Pancreas (tissue), 10 donors: ENCODE results near the gene SORCS2. TPM values are rescaled to one million over a fixed set of nuclear protein-coding genes. Genes with fewer than 3 reads are reported as not detected.

Experiments
- ATAC-seq, 4 donors: fragments of 200-7000 bp; cut with Tn5 transposase; one replicate each; pipeline versions ENCODE4 v1.8.0 to v1.9.1; 2020; ENCODE audit warnings: mild to moderate bottlenecking in 4 of 4, moderate library complexity in 4 of 4
- DNase-seq, 6 donors: peaks; one replicate each; pipeline ENCODE4 v3.0.0-alpha.2; 2020
- FAIRE-seq: peaks from 2 replicates; lab custom pipeline; 2012; peaks lifted over from hg19 to GRCh38; lab: Jason Lieb, UNC
- H3K27ac ChIP-seq, 4 donors: fragments of 200-600 bp; sonication (generic); 1 replicate in 3 of 4; 2 replicates in 1 of 4; pipeline versions ENCODE4 v1.5.0 to v1.8.0; 2020
- H3K27me3 ChIP-seq, 4 donors: fragments of 200-600 bp; one replicate each; pipeline ENCODE4 v1.8.0; 2021
- H3K36me3 ChIP-seq, 3 donors: fragments of 200-600 bp; sonication (generic) in 1 of 3; one replicate each; pipeline versions ENCODE4 v1.5.0 to v1.8.0; 2020 to 2021
- H3K4me1 ChIP-seq, 3 donors: fragments of 200-600 bp; one replicate each; pipeline ENCODE4 v1.8.0; 2021
- H3K4me3 ChIP-seq, 4 donors: fragments of 200-600 bp; sonication (generic) in 2 of 4; one replicate each; pipeline versions ENCODE4 v1.5.0 to v1.8.0; 2020 to 2021
- H3K9me3 ChIP-seq, 4 donors: fragments of 200-600 bp; one replicate each; pipeline ENCODE4 v1.8.0; 2021
- CTCF ChIP-seq, 4 donors: fragments of 200-600 bp; sonication (generic) in 3 of 4; IDR thresholded peaks; one replicate each; pipeline versions ENCODE4 v1.5.0 to v1.8.0; 2021; ENCODE audit warnings: antibody characterized with exemption in 4 of 4
- WGBS, 2 donors: extraction: QIAGEN DNeasy Blood & Tissue Kit; methylation state at CpG; one replicate each; pipeline ENCODE4 v1.1.7; 2013; 5-methylcytosine and 5-hydroxymethylcytosine counted together
- intact Hi-C, 3 donors: fragments of 100-400 bp; cut with DNase I; formaldehyde crosslinking; loops; one replicate each; pipeline versions ENCODE4 v1.11.1 to v1.14.2; 2022
- polyA plus RNA-seq, 2 donors: library from polyadenylated mRNA; stranded (reverse); fragments of 200-250 nt; gene quantifications; one replicate each; pipeline ENCODE4 v1.2.3, GENCODE V29; 2013
- total RNA-seq, 6 donors: library from RNA; stranded (reverse); fragmentation: NEBNext Ultra II Directional in 4 of 6; extraction: Animal tissue kit (Norgen Biotek cat#: 25700) in 4 of 6; gene quantifications; one replicate each; pipeline versions ENCODE4 v1.2.1 to v1.2.4, GENCODE V29; 2021 to 2023
- donor health status: healthy with polysubstance abuse.
- donor health status: DM: no; HTN: no; CAD: no; lungs with moderate emphysema.
- donor health status: DM: no; HTN: no; CAD: no.
- donor health status: control.
- donor health status: control.
- donor health status: Bipolar disorder and iron deficiency.
- donor health status: DM: yes; HTN: yes; CAD: no.
- donor health status: DM: no; HTN: no; CAD: no.
- donor health status: DM: no; HTN: no; CAD: no.
- donor health status: DM: yes; HTN: yes; CAD: no.

SORCS2 gene
- total and polyA plus RNA-seq, 8 donors, result 0.14 to 1.7 (median 0.42) TPM

GRCh38 chr4:7256984-7257810 is 64.9 kb downstream of the SORCS2 start:
- intact Hi-C loops, result no loop called here
- H3K4me3 ChIP-seq, result no peak overlapping the region
- TF ChIP-seq CTCF (IDR thresholded peaks at IDR 0.05), result no peak
- no peaks in the 10 kb centered on the region for H3K4me1 ChIP-seq
- FAIRE-seq (no peak), ATAC-seq (peak; percentile 89 to 97 (median 93)), DNase-seq (peak; percentile 60 to 92 (median 82))
- no peak overlapping the region for H3K27ac ChIP-seq
- H3K27me3 ChIP-seq, result no peaks in the 10 kb centered on the region
- H3K36me3 ChIP-seq, result no peaks in the 10 kb centered on the region
- no peaks in the 10 kb centered on the region for H3K9me3 ChIP-seq
- WGBS, 2 donors, result 27 to 30% methylated on average over 17 of the region's 17 CpGs

DNA sequence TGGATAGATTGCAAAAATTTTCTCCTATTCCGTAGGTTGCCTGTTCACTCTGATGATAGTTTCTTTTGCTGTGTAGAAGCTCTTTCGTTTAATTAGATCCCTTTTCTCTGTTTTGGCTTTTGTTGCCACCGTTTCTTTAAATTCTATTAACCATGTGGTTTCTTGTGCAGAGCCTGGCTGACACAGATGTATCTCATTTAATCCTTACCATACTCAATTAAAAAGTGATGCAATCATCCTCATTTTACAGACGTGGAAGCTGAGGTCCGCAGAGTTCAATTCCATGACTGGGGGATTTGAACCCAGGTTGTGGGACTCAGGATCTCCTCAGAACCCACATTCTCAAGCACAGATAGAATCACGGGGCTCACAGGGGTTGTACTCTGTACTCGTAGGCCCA is 66.7 kb downstream of the SORCS2 start:
- H3K27ac ChIP-seq, result no peak overlapping the region
- ATAC-seq (no peak), DNase-seq (no peak), FAIRE-seq (no peak)
- no peaks in the 10 kb centered on the region for H3K27me3 ChIP-seq
- H3K9me3 ChIP-seq, result no peaks in the 10 kb centered on the region
- intact Hi-C loops, result no loop called here
- 89 to 92% methylated on average over 7 of the region's 7 CpGs for WGBS, 2 donors
- H3K36me3 ChIP-seq, result no peaks in the 10 kb centered on the region
- TF ChIP-seq CTCF (IDR thresholded peaks at IDR 0.05), result no peak
- H3K4me1 ChIP-seq, result no peaks in the 10 kb centered on the region
- H3K4me3 ChIP-seq, result no peak overlapping the region

DNA sequence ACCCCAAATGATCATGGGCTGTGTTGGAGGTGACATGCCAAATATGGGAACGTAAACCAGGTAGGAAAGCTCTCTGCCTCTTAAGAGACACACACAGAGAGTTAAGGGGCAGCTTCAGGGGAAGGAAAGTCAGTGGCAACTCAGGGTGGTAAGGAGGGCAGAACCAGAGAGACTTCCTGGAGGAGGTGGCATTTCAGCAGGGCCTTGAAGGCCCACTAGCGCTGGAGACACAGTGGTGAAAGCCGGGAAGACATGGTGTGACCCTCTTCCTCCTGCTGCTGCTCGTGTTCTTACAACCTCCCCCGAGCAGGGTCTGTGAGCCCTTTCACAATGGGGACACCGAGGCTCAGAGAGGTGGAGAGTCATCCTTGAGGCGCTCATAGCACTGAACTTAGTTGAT is 68.2 kb downstream of the SORCS2 start:
- Histone ChIP-seq H3K27ac (no peak overlapping the region), H3K4me1 (no peaks in the 10 kb centered on the region), H3K4me3 (no peak overlapping the region), H3K36me3 (no peaks in the 10 kb centered on the region), H3K27me3 (no peaks in the 10 kb centered on the region), H3K9me3 (no peaks in the 10 kb centered on the region)
- WGBS, 2 donors, result 93 to 94% methylated on average over 7 of the region's 7 CpGs
- DNase-seq, result no peak
- TF ChIP-seq CTCF (IDR thresholded peaks at IDR 0.05), result no peak
- intact Hi-C loops, result no loop called here
- FAIRE-seq, result no peak
- ATAC-seq, result no peak

DNA sequence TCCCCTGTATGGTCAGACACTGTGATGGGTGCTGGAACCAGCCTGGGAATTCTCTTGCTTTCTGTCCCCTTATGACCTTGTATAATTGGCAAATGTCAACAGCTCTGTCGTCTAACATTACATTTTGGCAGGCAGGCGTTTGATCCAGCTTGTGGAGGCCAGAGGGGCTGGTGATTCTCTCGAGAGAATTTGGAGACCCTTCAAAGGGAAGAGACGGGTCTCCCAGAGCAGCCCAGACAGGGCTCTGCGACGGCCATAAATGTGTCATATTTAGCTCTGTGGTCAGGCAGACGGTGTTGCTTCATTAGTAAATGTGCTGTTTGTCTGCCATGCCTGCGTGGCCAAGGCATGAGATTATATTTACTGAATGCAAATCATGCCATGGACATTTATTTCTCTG is 68.7 kb downstream of the SORCS2 start:
- Histone ChIP-seq H3K27ac (no peak overlapping the region), H3K4me1 (no peaks in the 10 kb centered on the region), H3K36me3 (no peaks in the 10 kb centered on the region), H3K9me3 (no peaks in the 10 kb centered on the region), H3K27me3 (no peaks in the 10 kb centered on the region), H3K4me3 (no peak overlapping the region)
- no peak for TF ChIP-seq CTCF (IDR thresholded peaks at IDR 0.05)
- 35 to 40% methylated on average over 8 of the region's 8 CpGs for WGBS, 2 donors
- intact Hi-C loops, result no loop called here
- ATAC-seq, result no peak
- FAIRE-seq, result no peak
- no peak for DNase-seq

- H3K27ac ChIP-seq, result no peak overlapping the region
- H3K27me3 ChIP-seq, result no peaks in the 10 kb centered on the region
- no peak for DNase-seq
- no peaks in the 10 kb centered on the region for H3K9me3 ChIP-seq
- WGBS, 2 donors, result 65 to 71% methylated on average over 6 of the region's 6 CpGs
- no peak overlapping the region for H3K4me3 ChIP-seq
- TF ChIP-seq CTCF (IDR thresholded peaks at IDR 0.05), result no peak
- H3K36me3 ChIP-seq, result no peaks in the 10 kb centered on the region
- no peak for ATAC-seq
- intact Hi-C loops, result no loop called here
- FAIRE-seq, result no peak
- H3K4me1 ChIP-seq, result no peaks in the 10 kb centered on the region
These were observed 69.2 kb downstream of the SORCS2 start for GRCh38 chr4:7261536-7261935.
